HL-60 (cell line): ENCODE measurements around the gene SRY.

Experiments
- DNase-seq, 2 experiments: peaks; one replicate each; pipeline ENCODE4 v3.0.0-alpha.2; 2010 to 2020; ENCODE audit warnings: low read depth in 1 of 2, low spot score in 1 of 2
- H3K27ac ChIP-seq: fragments of 250-450 bp; sonication (Bioruptor Pico); replicated peaks from 2 replicates; pipeline ENCODE4 v1.5.1; 2020; ENCODE audit warnings: mild to moderate bottlenecking, moderate library complexity
- H3K27me3 ChIP-seq: fragments of 250-450 bp; sonication (Bioruptor Pico); 2 replicates; pipeline ENCODE4 v1.5.1; 2021; ENCODE audit warnings: mild to moderate bottlenecking, moderate library complexity; ENCODE audit not compliant: insufficient read depth, poor library complexity, severe bottlenecking
- H3K4me3 ChIP-seq: replicated peaks from 2 replicates; pipeline ENCODE4 v1.5.1; 2011; ENCODE audit warnings: mild to moderate bottlenecking, control low read depth, low read length; ENCODE audit not compliant: insufficient read depth
- GABPA ChIP-seq: IDR thresholded peaks from 2 replicates; pipeline ENCODE4 v1.6.1; 2012; ENCODE audit warnings: low read depth
- POLR2AphosphoS5 ChIP-seq: IDR thresholded peaks from 2 replicates; pipeline ENCODE4 v1.6.1; 2012; ENCODE audit warnings: low read depth
- SPI1 ChIP-seq: IDR thresholded peaks from 2 replicates; pipeline ENCODE4 v1.6.1; 2012; ENCODE audit warnings: low read depth, mild to moderate bottlenecking, borderline replicate concordance
- TF ChIP-seq, protein P1 (sequence below): IDR thresholded peaks from 2 replicates; pipeline ENCODE4 v1.6.1; 2012; ENCODE audit warnings: low read depth; ENCODE audit not compliant: insufficient replicate concordance
- TF ChIP-seq, protein P2 (sequence below): IDR thresholded peaks from one replicate; pipeline ENCODE4 v1.5.1; 2011; ENCODE audit warnings: low read length, control low read depth, inconsistent platforms; ENCODE audit not compliant: insufficient read depth

Gene SRY

DNA sequence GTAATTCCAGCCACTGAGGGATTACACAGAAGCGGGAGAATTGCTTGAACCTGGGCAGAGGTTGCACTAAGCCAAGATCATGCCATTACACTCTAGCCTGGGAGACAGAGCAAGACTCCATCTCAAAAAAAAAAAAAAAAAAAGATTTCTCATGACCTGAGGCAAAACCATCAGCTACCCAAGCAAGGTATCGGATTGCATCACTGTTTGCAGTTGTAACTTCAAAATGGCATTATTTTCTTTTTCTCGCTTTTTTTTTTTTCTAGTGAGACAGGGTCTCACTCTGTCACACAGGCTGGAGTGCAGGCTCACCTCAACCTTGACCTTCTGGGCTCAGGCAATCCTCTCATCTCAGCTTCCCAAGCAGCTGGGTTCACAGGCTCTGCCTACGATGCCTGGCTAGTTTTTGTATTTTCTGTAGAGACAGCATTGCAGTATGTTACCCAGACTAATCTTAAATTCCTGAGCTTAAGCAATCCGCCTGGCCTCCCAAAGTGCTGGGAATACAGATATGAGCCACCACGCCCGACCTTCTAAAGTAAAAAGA is 9.6 kb upstream of the SRY start:
- no peak overlapping the region for H3K27ac ChIP-seq
- DNase-seq = no peak
- H3K27me3 ChIP-seq = no peaks in the 10 kb centered on the region
- H3K4me3 ChIP-seq = no peak overlapping the region
- TF ChIP-seq, protein P1, sequence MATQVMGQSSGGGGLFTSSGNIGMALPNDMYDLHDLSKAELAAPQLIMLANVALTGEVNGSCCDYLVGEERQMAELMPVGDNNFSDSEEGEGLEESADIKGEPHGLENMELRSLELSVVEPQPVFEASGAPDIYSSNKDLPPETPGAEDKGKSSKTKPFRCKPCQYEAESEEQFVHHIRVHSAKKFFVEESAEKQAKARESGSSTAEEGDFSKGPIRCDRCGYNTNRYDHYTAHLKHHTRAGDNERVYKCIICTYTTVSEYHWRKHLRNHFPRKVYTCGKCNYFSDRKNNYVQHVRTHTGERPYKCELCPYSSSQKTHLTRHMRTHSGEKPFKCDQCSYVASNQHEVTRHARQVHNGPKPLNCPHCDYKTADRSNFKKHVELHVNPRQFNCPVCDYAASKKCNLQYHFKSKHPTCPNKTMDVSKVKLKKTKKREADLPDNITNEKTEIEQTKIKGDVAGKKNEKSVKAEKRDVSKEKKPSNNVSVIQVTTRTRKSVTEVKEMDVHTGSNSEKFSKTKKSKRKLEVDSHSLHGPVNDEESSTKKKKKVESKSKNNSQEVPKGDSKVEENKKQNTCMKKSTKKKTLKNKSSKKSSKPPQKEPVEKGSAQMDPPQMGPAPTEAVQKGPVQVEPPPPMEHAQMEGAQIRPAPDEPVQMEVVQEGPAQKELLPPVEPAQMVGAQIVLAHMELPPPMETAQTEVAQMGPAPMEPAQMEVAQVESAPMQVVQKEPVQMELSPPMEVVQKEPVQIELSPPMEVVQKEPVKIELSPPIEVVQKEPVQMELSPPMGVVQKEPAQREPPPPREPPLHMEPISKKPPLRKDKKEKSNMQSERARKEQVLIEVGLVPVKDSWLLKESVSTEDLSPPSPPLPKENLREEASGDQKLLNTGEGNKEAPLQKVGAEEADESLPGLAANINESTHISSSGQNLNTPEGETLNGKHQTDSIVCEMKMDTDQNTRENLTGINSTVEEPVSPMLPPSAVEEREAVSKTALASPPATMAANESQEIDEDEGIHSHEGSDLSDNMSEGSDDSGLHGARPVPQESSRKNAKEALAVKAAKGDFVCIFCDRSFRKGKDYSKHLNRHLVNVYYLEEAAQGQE = no peak
- TF ChIP-seq GABPA (no peak), SPI1 (no peak), POLR2AphosphoS5 (no peak)
- TF ChIP-seq, protein P2, sequence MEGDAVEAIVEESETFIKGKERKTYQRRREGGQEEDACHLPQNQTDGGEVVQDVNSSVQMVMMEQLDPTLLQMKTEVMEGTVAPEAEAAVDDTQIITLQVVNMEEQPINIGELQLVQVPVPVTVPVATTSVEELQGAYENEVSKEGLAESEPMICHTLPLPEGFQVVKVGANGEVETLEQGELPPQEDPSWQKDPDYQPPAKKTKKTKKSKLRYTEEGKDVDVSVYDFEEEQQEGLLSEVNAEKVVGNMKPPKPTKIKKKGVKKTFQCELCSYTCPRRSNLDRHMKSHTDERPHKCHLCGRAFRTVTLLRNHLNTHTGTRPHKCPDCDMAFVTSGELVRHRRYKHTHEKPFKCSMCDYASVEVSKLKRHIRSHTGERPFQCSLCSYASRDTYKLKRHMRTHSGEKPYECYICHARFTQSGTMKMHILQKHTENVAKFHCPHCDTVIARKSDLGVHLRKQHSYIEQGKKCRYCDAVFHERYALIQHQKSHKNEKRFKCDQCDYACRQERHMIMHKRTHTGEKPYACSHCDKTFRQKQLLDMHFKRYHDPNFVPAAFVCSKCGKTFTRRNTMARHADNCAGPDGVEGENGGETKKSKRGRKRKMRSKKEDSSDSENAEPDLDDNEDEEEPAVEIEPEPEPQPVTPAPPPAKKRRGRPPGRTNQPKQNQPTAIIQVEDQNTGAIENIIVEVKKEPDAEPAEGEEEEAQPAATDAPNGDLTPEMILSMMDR = no peak

DNA sequence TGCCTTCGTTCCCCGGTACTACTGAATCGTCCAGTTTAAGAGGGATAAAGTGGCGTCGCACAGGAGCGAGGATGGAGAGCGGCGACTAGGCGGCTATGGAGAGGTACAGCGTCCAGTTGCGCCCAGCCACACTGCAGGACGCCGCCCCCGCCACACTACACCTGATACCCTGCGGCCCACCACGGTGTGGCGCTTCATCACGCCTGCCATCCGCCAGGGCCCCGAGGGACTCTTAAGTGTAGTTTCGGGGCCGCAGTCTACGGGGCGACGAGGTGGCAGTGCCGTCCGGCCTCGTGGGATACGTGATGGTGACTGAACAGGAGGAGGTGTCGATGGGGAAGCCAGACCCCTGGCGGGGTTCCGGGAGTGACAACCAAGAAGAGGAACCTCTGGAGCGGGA is 2.3 kb upstream of the SRY start:
- H3K4me3 ChIP-seq = no peak overlapping the region
- TF ChIP-seq, protein P1 = no peak
- TF ChIP-seq POLR2AphosphoS5 (no peak), SPI1 (no peak)
- TF ChIP-seq, protein P2 = no peak
- no peak for DNase-seq
- H3K27me3 ChIP-seq = no peaks in the 10 kb centered on the region
- H3K27ac ChIP-seq = no peak overlapping the region

DNA sequence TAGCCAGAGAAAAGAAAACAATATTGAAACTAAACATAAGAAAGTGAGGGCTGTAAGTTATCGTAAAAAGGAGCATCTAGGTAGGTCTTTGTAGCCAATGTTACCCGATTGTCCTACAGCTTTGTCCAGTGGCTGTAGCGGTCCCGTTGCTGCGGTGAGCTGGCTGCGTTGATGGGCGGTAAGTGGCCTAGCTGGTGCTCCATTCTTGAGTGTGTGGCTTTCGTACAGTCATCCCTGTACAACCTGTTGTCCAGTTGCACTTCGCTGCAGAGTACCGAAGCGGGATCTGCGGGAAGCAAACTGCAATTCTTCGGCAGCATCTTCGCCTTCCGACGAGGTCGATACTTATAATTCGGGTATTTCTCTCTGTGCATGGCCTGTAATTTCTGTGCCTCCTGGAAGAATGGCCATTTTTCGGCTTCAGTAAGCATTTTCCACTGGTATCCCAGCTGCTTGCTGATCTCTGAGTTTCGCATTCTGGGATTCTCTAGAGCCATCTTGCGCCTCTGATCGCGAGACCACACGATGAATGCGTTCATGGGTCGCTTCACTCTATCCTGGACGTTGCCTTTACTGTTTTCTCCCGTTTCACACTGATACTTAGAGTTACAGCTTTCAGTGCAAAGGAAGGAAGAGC is 488 bp downstream of the SRY start:
- Histone ChIP-seq H3K27ac (no peak overlapping the region), H3K27me3 (no peaks in the 10 kb centered on the region)

More for the DNA sequence above, 488 bp downstream of the SRY start:
- H3K4me3 ChIP-seq = no peak overlapping the region
- no peak for TF ChIP-seq POLR2AphosphoS5
- TF ChIP-seq GABPA = no peak
- TF ChIP-seq, protein P2 = no peak
- TF ChIP-seq SPI1 = no peak
- TF ChIP-seq, protein P1 = no peak
- no peak for DNase-seq
